Subcutaneous adipose tissue (tissue), 4 donors: Measurements from ENCODE around the gene TUBA4B. TPM values are rescaled to one million over a fixed set of nuclear protein-coding genes. Genes with fewer than 3 reads are reported as not detected.

ENCODE experiments used
- total RNA-seq, 4 donors: library from RNA; depleted of rRNA; stranded (reverse); fragments of >200 nt; gene quantifications; one replicate each; pipeline ENCODE4 v1.1.0, GENCODE V29; 2016
- TF ChIP-seq, protein P1 (sequence below): fragments of 450-650 bp; IDR thresholded peaks from one replicate; pipeline ENCODE4 v1.5.1; 2016; ENCODE audit warnings: low read depth, mild to moderate bottlenecking, control low read depth, antibody characterized with exemption, moderate library complexity

TUBA4B gene
- total RNA-seq, 4 donors from 2014 or later = not detected

DNA sequence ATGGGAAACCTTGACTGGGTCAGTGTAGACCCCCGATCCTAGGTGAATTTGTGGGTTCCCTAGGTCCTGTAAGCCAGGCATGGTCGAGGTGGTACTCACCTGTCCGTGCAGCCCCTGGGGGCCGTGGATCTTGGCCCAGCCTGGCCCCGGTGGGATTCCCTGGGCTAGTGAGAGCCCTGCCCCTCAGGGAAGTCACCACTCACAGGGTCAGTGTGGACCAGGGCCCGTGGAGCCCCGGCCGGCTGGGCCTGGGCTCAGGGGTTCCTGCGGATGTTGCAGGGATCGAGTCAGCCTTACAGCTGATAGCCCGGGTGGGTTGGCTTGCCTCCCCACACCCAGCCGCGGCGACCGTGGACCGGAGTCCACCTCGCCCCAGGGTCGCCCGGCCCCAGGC lies 24.1 kb upstream of the TUBA4B start:
- TF ChIP-seq, protein P1, sequence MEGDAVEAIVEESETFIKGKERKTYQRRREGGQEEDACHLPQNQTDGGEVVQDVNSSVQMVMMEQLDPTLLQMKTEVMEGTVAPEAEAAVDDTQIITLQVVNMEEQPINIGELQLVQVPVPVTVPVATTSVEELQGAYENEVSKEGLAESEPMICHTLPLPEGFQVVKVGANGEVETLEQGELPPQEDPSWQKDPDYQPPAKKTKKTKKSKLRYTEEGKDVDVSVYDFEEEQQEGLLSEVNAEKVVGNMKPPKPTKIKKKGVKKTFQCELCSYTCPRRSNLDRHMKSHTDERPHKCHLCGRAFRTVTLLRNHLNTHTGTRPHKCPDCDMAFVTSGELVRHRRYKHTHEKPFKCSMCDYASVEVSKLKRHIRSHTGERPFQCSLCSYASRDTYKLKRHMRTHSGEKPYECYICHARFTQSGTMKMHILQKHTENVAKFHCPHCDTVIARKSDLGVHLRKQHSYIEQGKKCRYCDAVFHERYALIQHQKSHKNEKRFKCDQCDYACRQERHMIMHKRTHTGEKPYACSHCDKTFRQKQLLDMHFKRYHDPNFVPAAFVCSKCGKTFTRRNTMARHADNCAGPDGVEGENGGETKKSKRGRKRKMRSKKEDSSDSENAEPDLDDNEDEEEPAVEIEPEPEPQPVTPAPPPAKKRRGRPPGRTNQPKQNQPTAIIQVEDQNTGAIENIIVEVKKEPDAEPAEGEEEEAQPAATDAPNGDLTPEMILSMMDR = no peak

DNA sequence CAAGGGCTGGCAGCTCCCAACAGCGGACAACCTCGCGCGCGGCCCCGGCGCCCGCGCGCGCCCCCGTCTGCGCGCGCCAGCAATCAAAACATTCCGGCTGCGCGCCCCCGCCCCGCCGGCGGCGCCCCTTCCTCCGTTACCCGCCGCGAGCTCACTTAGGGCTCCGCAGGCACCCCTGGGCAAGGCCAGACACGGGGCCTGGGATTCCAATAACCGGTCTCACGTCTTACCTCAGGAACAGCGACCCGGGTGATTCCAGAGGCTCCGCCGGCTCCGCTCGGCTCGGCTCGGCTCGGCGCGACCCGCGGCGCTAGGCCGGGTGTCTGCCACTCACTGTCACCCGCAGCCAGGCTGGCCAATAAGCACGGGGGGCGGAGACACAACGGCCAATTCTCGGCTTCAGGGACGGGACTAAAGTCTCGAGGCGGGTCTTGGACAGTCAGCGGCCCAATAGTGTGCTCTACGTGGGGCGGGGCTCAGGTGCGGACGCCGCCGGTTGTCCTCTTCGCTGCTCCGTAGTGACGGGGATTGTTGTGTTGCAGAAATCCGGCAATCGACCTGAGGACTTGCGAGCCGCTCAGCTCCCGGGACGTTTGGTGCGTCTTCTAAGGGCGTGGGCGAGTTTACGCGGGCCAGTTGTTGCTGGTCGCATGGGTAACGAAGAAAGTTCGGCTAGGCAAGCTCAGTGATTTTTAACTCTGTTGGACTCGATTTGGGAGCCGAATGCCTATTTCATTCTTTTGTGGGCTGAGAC lies 23.6 kb upstream of the TUBA4B start, which contains the start of the genes ANKZF1 and ATG9A:
Gene ANKZF1, plus strand, starts transcription at position 502 of the 754 bp plus-strand sequence. CDS start 452 bp downstream, outside the sequence.
Gene ATG9A, minus strand, starts transcription at position 332 of the 754 bp plus-strand sequence. CDS start 1,612 bp downstream, outside the sequence.
- TF ChIP-seq, protein P1 = no peak

GRCh38 chr2:219230059-219230540 lies 22.9 kb upstream of the TUBA4B start:
- TF ChIP-seq, protein P1 = no peak

GRCh38 chr2:219234331-219234730 lies 18.7 kb upstream of the TUBA4B start:
- TF ChIP-seq, protein P1 = no peak

- TF ChIP-seq, protein P1 = no peak
Observed at GRCh38 chr2:219243291-219243761, 9.7 kb upstream of the TUBA4B start.

- TF ChIP-seq, protein P1 = no peak
Observed at GRCh38 chr2:219244789-219245147, 8.3 kb upstream of the TUBA4B start.

GRCh38 chr2:219245148-219245898 lies 7.7 kb upstream of the TUBA4B start, which contains the start of the genes GLB1L and STK16:
Gene GLB1L (minus strand): TSS chr2:219245444. CDS start chr2:219243573, 1,871 bp downstream.
Gene STK16 (plus strand): TSS chr2:219245479. CDS start chr2:219246000, 521 bp downstream.
- TF ChIP-seq, protein P1 = no peak
